GM12875 (cell line): ENCODE data around the gene SLC8A1.
"Not testable (repeated sequence)": the region's sequence is repeated elsewhere in the genome, so short reads cannot be mapped to it uniquely, and the experiment has no call there.

Experiments used
- H3K4me3 ChIP-seq: one replicate; pipeline ENCODE4 v1.5.1; 2011; ENCODE audit warnings: low read depth, low read length, control low read depth
- CTCF ChIP-seq: IDR thresholded peaks from 2 replicates; pipeline ENCODE4 v1.5.1; 2011; ENCODE audit warnings: low read depth, mild to moderate bottlenecking, control low read depth, inconsistent platforms, low read length, moderate library complexity, borderline replicate concordance; ENCODE audit not compliant: insufficient read depth

The SLC8A1 gene

GRCh38 chr2:40093021-40093675 lies 358.7 kb downstream of the SLC8A1 start:
- TF ChIP-seq CTCF = no peak
- no peak overlapping the region for H3K4me3 ChIP-seq

- no peak for TF ChIP-seq CTCF
- H3K4me3 ChIP-seq = no peak overlapping the region
Measured at GRCh38 chr2:40090044-40090443, 361.8 kb downstream of the SLC8A1 start.

GRCh38 chr2:40087927-40088326 lies 364.0 kb downstream of the SLC8A1 start:
- H3K4me3 ChIP-seq = no peak overlapping the region
- TF ChIP-seq CTCF = no peak

GRCh38 chr2:40087434-40087833 lies 364.5 kb downstream of the SLC8A1 start:
- no peak overlapping the region for H3K4me3 ChIP-seq
- no peak for TF ChIP-seq CTCF

GRCh38 chr2:40085786-40086185 lies 366.1 kb downstream of the SLC8A1 start:
- no peak overlapping the region for H3K4me3 ChIP-seq
- no peak for TF ChIP-seq CTCF

GRCh38 chr2:40073336-40073735 lies 378.6 kb downstream of the SLC8A1 start:
- H3K4me3 ChIP-seq = not testable (repeated sequence)

- no peak overlapping the region for H3K4me3 ChIP-seq
- TF ChIP-seq CTCF = no peak
Measured at GRCh38 chr2:40072442-40073232, 379.3 kb downstream of the SLC8A1 start.

GRCh38 chr2:40062381-40062780 lies 389.5 kb downstream of the SLC8A1 start:
- no peak for TF ChIP-seq CTCF
- no peak overlapping the region for H3K4me3 ChIP-seq
